GM18861 (cell line): ENCODE data around the gene PREX1.
"Not testable (repeated sequence)": the region's sequence is repeated elsewhere in the genome, so short reads cannot be mapped to it uniquely, and the experiment has no call there.

Experiments
- ATAC-seq: cut with Tn5 transposase; IDR thresholded peaks from one replicate; pipeline ENCODE4 v1.9.1; 2021; ENCODE audit not compliant: unreplicated experiment

PREX1 gene

GRCh38 chr20:48813930-48814546 lies 13.8 kb downstream of the PREX1 start:
- no peak for ATAC-seq

GRCh38 chr20:48813446-48813747 lies 14.4 kb downstream of the PREX1 start:
- ATAC-seq, result no peak

DNA sequence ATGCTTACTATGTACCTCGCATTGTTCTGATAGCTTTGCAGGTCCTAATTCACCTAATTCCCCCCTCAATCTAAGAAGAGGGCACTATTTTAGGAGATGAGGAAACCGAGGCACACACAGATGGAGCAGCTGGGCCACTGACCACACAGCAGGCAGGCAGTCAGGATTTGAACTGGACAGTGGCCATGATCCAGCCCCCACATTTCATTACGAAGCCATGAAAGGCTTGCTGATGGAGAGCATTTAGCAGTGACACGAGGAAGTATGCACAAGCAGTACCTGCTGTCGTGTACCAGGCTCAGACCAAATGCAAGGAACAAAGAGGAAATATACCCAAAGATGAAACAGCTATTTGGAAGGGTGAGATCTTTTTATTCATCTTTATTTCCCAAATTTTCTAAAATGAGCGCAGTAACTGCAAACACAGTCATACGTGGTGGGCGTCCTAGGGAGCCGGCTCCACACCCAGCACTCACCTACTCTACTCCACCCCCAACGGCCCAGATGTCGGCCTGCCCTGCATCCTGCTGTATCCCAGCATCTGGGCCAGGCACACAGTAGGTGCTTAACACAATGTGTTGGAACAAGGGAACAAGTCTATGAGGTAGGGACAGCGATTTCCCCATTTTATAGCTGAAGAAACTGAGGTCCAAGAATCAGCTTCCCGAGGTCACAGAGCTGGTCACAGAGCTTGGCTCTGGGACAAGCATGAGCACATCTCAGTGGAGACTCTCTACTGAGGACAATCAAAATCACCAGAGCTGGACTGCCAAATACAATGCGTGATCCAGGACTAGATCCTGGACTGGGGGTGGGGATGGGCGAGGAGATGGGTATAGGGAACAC lies 15.0 kb downstream of the PREX1 start:
- no peak for ATAC-seq

DNA sequence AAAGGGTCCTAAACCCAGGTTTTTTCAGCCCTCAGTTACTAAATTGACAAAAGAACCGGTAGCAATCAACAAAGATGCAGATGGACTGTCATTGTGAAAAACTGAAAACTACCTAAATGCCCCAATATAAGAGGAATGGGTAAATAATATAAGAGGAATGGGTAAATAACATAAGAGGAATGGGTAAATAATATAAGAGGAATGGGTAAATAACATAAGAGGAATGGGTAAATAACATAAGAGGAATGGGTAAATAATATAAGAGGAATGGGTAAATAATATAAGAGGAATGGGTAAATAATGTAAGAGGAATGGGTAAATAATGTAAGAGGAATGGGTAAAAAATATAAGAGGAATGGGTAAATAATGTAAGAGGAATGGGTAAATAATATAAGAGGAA lies 15.7 kb downstream of the PREX1 start:
- ATAC-seq, result not testable (repeated sequence)

DNA sequence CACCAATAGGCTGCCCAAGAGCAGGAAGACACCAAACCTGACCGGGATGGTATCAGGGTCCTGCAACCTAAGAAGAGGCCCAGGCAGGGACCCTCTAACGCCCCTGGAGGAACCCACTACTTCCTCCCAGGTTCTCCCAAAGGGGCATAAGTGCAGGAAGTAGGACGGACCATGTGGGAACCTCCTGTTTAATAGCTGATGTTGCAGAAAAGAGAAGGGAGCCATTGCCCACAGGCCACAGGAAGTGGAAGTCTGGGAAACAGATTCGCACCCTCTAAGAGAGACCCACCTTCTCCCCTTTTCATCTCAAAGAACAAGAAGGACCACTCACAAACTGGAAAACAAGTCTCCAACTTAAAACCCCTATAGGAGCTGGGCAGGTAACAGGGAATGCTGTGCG lies 18.1 kb downstream of the PREX1 start:
- ATAC-seq, result no peak

GRCh38 chr20:48808382-48809034 lies 19.3 kb downstream of the PREX1 start:
- ATAC-seq, result no peak

DNA sequence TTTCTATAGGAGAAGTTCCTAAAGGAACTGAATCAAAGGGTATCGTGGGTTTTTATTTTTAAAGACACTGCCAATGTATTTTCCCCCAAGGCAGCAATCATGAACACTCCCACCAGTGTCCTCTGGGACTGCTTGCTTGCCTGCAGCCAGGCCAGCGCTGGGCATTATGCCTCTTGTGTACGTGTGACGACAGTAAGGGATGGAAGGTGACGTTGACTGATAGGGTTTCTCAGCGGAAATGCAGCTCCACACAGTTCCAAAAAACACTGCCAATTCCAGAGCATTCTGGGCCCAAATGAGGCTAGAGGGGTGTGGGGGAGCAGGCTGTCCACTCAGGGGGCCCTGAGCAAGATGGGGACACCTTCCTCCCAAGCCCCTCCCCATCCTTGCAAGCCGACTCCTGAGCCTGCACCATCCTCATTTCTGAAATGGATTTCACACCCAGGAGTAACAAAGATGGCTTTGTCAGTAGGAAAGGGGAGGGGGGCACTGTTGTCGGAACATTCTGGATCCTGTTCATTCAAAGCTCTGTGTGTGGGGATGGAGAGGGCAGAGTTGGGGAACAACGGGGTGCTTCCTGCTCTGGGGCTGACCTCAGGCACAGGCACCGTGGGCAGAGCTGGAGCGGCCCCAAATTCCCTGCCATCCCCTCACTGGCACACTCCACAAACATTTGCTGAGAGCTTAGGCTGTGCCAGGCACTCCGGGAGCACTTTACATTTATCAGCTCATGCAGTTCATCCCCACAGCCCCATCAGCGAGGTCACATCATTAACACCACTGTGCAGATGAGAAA lies 20.0 kb downstream of the PREX1 start:
- ATAC-seq, result no peak

- ATAC-seq, result no peak
These were observed 20.7 kb downstream of the PREX1 start for GRCh38 chr20:48807051-48807450.

DNA sequence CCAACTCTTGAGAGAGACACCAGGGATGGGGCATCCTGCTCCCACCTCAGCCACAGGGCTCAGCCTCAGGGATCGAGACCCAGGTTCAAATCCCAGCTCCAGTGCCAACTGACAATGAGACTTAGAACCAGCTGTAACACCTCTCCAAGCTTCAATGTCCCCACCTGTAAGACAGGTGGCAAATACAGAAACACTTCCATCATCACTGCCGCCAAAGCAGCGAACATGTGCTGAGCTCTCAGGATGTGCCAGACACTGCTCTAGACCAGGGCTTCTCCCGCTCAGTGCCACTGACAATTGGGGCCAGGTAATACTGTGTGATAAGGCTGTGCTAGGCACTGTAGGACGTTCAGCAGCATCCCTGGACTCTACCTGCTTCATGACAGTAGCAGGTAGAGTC lies 22.1 kb downstream of the PREX1 start:
- no peak for ATAC-seq

DNA sequence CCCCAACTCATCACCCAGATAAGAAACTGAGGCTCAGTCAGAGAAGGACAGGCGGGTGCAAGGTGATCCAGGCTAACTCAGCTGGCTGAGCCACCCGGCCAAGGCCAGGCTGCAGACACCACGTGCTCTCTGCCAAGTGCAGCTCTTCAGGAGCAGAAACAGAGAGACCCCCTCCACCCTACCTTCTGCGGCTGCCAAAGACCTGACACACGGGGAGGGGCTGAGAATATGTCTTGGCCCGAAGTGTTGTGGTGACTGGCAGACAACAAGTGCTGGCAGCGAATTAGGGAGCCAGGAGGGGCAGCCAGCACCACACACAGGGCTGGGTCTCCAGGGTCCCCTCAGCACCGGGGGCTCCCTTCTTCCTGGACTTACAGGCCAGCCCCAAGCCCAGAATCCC lies 22.5 kb downstream of the PREX1 start:
- no peak for ATAC-seq

DNA sequence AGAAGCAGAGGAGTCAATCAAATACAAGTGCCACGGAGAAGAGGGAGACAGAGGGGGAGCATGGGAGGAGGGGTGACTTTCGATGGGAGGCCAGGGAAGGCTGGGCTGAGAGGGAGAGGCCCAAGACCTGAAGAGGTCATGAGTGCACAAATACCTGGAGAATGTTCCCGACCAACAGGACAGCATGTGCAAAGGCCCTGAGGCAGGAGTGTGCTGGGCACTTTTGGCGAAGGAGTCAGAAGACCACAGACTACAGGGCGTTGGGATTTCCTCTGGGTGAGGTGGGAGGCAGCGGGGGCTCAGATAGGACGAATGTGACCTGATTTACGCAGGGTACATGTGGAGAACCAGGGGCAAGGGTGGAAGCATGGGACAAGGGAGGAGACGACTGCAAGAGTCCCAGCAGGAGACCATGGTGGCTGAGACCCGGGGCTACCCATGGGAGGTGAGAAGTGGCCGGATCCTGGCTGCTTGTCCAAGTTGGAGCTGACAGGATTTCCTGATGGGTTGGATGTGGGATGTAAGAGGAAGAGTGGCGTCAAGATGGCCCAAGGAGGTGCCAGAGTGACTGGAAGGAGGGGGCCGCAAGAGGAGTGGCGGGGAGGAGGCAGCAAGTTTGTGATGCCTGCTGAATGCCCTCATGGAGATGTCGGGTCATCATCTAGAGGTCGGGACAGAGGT lies 23.4 kb downstream of the PREX1 start:
- ATAC-seq, result no peak

DNA sequence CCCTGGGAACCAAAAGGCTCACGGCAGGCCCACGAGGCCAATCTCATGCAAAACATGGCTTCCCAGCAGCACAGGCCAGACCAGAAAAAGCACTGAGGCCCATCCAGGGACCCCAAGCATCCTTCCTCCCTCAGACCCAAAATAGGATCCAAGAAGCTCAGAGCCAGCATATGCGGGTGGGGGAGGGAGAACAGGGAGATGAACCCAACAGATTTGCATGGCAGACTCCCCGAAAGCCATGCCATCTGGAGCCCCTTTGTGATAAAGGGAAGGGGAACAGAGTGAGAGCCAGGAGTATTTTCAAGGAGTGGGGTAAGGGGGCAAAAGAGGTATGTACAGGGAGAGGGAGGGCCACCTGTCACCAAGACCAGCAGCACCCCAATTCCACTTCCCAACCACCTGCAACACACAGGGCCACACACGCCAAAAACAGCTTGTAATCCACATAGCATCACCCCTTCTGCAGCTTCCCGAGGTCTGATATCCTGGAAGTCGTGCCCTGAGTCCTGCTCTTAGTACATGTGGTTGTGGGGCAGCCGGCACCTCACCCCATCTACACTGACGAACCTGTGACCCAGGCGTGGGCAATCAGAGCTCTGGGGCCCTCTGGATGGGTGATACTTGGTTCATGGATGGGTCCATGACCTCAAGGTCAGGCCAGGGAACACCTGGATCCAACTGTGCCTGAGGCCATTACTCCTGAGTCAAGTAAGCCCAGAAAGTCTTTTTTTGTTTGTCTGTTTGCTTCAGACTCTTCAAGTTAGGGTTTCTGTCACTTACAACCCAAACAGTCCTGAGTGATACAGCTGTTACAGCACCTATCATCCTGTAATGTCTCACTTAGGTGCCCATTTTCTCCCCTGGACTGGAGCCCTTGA lies 24.4 kb downstream of the PREX1 start:
- no peak for ATAC-seq

GRCh38 chr20:48802647-48803046 lies 25.2 kb downstream of the PREX1 start:
- no peak for ATAC-seq

DNA sequence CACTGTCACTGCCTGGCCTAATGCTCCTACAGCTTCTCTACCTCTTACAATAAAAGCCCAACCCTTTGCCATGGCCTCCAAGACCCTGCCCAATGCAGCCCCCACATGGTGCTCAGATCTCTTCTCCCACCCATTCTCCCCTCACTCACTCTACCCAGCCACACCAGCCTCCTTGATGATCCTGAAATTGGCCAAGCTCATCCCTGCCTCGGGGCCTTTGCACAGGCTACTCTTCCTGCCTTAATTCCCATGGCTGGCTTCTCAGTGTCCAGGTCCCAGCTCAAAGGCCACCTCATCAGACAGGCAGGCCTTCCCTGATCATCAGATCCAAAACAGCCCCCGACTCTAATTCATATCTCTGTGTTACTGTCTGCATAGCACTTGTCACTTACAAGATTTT lies 25.6 kb downstream of the PREX1 start:
- no peak for ATAC-seq

DNA sequence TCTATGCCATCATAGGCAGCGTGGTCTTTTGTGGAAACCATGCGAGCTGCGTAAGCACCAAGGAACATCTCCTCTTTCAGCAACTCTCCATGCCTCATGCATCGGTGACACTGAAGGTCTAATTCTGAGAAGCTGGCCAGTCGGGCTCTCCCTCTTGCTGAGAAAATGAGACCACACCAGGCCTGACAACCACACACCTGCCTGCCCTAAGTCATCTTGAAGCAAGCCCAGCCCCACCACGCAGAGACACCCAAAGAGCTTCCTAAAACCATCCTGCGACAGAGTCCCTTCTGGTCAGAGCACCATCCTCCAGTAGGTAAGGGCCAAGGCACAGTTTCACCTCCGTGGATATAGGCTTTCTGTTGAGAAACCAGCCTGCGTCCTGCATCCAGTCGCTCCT lies 26.6 kb downstream of the PREX1 start:
- no peak for ATAC-seq

- ATAC-seq, result no peak
These were observed 27.6 kb downstream of the PREX1 start for GRCh38 chr20:48800177-48800576.

DNA sequence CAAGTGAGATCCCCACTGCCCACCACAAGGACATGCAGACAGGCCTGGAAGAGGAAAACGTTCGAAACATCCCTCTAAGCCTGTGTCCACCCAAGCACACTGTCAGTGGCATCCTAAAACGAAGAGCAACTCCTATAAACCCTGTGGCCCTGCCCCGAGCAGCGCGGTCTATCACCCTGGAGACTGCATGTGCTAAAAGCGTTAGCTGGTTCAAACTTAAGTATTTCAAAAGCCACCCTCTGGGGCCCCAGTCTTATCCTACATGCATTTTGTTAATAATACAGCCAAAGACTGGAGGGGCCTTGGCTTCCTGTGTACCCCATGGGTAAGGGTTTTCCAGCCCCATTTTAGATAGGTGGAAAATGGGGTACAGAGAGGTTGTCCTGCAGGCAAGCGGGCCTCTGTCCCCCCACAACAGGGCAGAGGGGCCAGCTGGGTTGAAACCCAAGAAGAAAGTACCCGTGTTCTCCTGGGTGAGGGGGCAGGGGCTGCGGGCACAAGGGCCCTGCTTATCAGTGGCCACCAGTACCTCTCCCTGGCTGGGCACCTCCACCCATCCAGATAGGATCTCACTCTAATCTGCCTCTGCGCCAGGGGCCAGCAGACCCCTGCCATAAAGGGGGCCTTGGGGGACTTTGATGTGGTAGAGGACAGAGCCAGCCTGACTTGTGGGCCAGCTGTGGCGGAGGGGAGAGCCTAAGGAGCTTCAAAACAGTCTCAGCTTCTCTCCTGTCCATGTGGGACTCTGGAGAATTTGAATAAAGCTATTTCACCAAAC lies 28.3 kb downstream of the PREX1 start:
- ATAC-seq, result no peak

GRCh38 chr20:48797850-48798747 lies 29.7 kb downstream of the PREX1 start:
- ATAC-seq, result no peak
